GM13976 (cell line): ENCODE measurements around the gene ERC2.

Source experiments
- DNase-seq: peaks from one replicate; pipeline ENCODE4 v3.0.0; 2012; ENCODE audit warnings: low spot score
- in situ Hi-C: fragments of 300-500 bp; cut with MboI; formaldehyde crosslinking; loops from one replicate; pipeline ENCODE4 v1.12.0; 2022; ENCODE audit warnings: low sequenced_read_pairs, mixed read lengths, inconsistent platforms; ENCODE audit not compliant: unreplicated experiment
- TF ChIP-seq, protein P1 (sequence below): IDR thresholded peaks from 2 replicates; pipeline ENCODE4 v1.5.1; 2012; ENCODE audit warnings: borderline replicate concordance, mild to moderate bottlenecking; ENCODE audit not compliant: insufficient read depth; ENCODE audit errors: extremely low read depth, missing control alignments, control extremely low read depth

The ERC2 gene

DNA sequence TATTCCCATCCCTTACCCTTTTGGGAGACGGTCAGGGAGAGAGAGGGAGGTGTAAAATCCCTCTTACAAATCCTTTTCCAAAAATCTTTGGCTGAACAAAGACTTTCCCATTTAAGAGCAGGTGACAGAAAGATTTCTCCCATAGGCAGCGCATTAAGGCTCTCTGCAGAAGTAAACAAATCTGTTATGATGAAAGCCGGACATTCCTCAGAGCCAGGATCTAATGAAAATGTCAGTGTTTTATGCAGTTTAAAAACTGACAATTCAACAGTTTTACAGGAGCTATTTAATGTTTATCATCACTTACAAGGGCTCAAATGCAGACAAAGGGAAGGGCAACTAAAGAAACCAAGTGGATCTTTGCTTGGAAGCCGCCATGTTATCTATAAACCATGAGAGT is 872.8 kb downstream of the ERC2 start:
- in situ Hi-C loops: no loop called here
- TF ChIP-seq, protein P1, sequence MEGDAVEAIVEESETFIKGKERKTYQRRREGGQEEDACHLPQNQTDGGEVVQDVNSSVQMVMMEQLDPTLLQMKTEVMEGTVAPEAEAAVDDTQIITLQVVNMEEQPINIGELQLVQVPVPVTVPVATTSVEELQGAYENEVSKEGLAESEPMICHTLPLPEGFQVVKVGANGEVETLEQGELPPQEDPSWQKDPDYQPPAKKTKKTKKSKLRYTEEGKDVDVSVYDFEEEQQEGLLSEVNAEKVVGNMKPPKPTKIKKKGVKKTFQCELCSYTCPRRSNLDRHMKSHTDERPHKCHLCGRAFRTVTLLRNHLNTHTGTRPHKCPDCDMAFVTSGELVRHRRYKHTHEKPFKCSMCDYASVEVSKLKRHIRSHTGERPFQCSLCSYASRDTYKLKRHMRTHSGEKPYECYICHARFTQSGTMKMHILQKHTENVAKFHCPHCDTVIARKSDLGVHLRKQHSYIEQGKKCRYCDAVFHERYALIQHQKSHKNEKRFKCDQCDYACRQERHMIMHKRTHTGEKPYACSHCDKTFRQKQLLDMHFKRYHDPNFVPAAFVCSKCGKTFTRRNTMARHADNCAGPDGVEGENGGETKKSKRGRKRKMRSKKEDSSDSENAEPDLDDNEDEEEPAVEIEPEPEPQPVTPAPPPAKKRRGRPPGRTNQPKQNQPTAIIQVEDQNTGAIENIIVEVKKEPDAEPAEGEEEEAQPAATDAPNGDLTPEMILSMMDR: no peak
- DNase-seq: no peak

DNA sequence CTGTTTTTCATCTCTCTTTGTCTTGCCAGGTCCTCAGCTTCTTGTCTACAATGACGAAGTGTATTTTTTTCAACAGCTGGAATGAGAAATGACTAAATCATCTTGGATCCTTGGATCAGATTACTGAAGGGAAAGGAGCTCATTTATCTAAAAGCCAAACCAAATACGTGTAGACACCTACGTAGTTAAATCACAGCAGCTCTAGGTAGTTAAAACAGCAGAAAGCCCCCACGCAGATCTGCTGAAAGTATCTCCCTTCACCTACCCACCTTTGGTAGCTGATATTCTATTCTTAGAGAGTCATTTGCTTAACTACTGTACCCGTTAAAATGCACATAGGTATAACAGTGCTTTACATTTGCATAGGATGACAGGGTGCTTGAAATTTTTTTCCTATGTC is 875.7 kb downstream of the ERC2 start:
- in situ Hi-C loops: no loop called here
- DNase-seq: no peak
- TF ChIP-seq, protein P1: no peak

DNA sequence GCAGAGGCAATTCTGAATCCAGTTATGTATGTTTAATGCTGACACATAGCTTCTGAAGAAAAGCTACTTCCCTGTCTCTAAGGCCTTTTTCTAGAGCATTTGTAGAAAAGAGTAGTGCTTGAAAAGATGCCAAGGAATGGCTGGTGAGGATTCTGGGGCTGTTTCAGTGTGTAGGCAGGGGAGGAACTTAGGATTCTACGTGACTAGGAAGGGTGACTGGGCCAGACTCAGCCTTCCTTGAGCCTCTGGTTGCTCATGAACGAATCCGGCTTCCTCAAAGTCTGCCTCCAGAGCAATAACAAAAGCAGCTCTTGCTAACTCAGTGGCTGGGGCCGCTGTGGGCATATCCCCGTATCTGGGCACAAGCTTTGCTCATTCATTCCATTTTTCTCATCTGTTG is 876.4 kb downstream of the ERC2 start:
- no peak for DNase-seq
- TF ChIP-seq, protein P1: no peak
- in situ Hi-C loops: no loop called here

DNA sequence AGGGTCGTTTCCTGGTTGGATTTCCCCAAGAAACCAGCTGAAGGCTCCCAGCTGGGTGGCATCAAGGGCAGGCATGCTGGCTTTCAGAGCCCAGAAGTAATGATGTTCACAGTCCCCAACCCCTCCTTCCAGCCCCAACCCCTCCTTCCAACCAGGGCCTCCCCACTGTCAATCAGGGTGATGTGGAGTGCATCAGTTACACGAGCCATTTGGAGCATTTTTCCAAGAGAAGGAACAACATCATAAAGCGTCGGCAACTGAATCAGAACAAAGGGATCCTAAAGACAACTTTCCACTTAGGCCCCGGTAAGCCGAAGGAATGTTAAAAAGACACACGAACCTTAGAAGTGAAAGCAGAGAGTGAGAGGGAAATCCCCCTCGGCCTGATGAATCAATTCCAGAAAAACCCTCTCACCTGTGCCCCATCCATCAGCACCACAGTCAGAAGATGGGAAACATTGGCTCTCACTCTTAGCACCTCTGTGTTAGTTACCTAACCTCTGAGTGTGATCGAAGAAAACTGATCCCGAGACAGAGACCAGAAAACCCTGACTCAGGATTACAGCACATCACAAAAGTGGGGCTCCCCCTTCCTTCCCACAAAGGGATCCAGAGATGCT is 880.0 kb downstream of the ERC2 start:
- in situ Hi-C loops: no loop called here
- DNase-seq: peak; percentile 39
- TF ChIP-seq, protein P1: no peak

GRCh38 chr3:55585856-55586255 is 882.4 kb downstream of the ERC2 start:
- in situ Hi-C loops: no loop called here

GRCh38 chr3:55584716-55585368 is 883.4 kb downstream of the ERC2 start:
- no peak for DNase-seq
- TF ChIP-seq, protein P1: no peak
- in situ Hi-C loops: no loop called here

More at GRCh38 chr3:55585856-55586255, 882.4 kb downstream of the ERC2 start:
- no peak for DNase-seq
- TF ChIP-seq, protein P1: no peak
